Endothelial cell of umbilical vein (primary cell): Measurements from ENCODE around the gene ZNF813. TPM values are rescaled to one million over a fixed set of nuclear protein-coding genes. Genes with fewer than 3 reads are reported as not detected.

Experiments used
- BruUV-seq: library from RNA; stranded (reverse); fragments of 400-500 nt; replicated peaks from 2 replicates; lab custom pipeline; 2021; lab: Mats Ljungman, UMichigan
- CTCF ChIA-PET: fragments of 300-600, 350-600 bp; sonication (Branson Sonifier 250); formaldehyde crosslinking; loops from one replicate; lab custom pipeline; 2021; ENCODE audit warnings: antibody characterized with exemption, inconsistent platforms; lab: Charles Lee
- POLR2A ChIA-PET: fragments of 300-600, 350-600 bp; sonication (Branson Sonifier 250); formaldehyde crosslinking; loops from one replicate; lab custom pipeline; 2021; ENCODE audit warnings: antibody characterized with exemption, inconsistent platforms; lab: Charles Lee
- DNase-seq: peaks from one replicate; pipeline ENCODE4 v3.0.0-alpha.2; 2011; ENCODE audit warnings: low read depth, low spot score
- FAIRE-seq: peaks from 2 replicates; lab custom pipeline; 2011; peaks lifted over from hg19 to GRCh38; lab: Jason Lieb, UNC
- H2AFZ ChIP-seq: 2 replicates; pipeline ENCODE4 v1.6.0; 2012; ENCODE audit warnings: low read depth, low read length, control low read depth, inconsistent platforms
- H3K27ac ChIP-seq: 2 replicates; pipeline ENCODE4 v1.5.1; 2011; ENCODE audit warnings: low read depth, mild to moderate bottlenecking, control low read depth, low read length, moderate library complexity; ENCODE audit not compliant: insufficient read depth
- H3K27me3 ChIP-seq, 2 experiments: 2 replicates each; pipeline versions ENCODE4 v1.6.0 to v1.6.1; 2011; ENCODE audit warnings: low read length in 2 of 2, mixed read lengths in 1 of 2; ENCODE audit not compliant: control insufficient read depth in 2 of 2, insufficient read depth in 2 of 2
- H3K36me3 ChIP-seq, 2 experiments: 2 replicates in 1 of 2; 3 replicates in 1 of 2; pipeline ENCODE4 v1.5.1; 2011; ENCODE audit warnings: low read length in 2 of 2, mild to moderate bottlenecking in 1 of 2, moderate library complexity in 1 of 2; ENCODE audit not compliant: control insufficient read depth in 2 of 2, insufficient read depth in 2 of 2; ENCODE audit errors: extremely low read depth in 1 of 2
- H3K4me1 ChIP-seq: 3 replicates; pipeline ENCODE4 v1.5.1; 2011; ENCODE audit warnings: mild to moderate bottlenecking, low read length; ENCODE audit not compliant: control insufficient read depth, insufficient read depth; ENCODE audit errors: extremely low read depth
- H3K4me2 ChIP-seq: 2 replicates; pipeline ENCODE4 v1.6.1; 2011; ENCODE audit warnings: low read length, control low read depth, mixed read lengths; ENCODE audit not compliant: insufficient read depth
- H3K4me3 ChIP-seq, 3 experiments: fragments of 200-600 bp in 1 of 3; sonication (generic), shearing (Covaris generic) in 1 of 3; replicated peaks in 1 of 3; 2 replicates each; pipeline ENCODE4 v1.5.1; 2011 to 2016; ENCODE audit warnings: control low read depth in 3 of 3, low read length in 3 of 3, mild to moderate bottlenecking in 2 of 3, inconsistent platforms in 1 of 3, low read depth in 1 of 3, moderate library complexity in 1 of 3; ENCODE audit not compliant: insufficient read depth in 1 of 3
- H3K79me2 ChIP-seq: 2 replicates; pipeline ENCODE4 v1.6.0; 2012; ENCODE audit warnings: low read length, inconsistent platforms; ENCODE audit not compliant: control insufficient read depth, insufficient read depth
- H3K9ac ChIP-seq: replicated peaks from 2 replicates; pipeline ENCODE3; 2011; ENCODE audit warnings: low read length, control low read depth; ENCODE audit not compliant: insufficient read depth; ENCODE audit errors: extremely low read depth
- H3K9me1 ChIP-seq: replicated peaks from 3 replicates; pipeline ENCODE4 v1.6.0; 2011; ENCODE audit warnings: mild to moderate bottlenecking, low read length; ENCODE audit not compliant: control insufficient read depth, insufficient read depth; ENCODE audit errors: extremely low read depth
- H3K9me3 ChIP-seq: replicated peaks from 2 replicates; pipeline ENCODE4 v1.5.1; 2012; ENCODE audit warnings: low read length, inconsistent platforms; ENCODE audit not compliant: control insufficient read depth, insufficient read depth
- H4K20me1 ChIP-seq: replicated peaks from 2 replicates; pipeline ENCODE3; 2011; ENCODE audit warnings: mild to moderate bottlenecking, low read length; ENCODE audit not compliant: control insufficient read depth, insufficient read depth; ENCODE audit errors: extremely low read depth
- CTCF ChIP-seq, 2 donors: IDR thresholded peaks; 1 replicate in 1 of 2; 2 replicates in 1 of 2; pipeline ENCODE4 v1.5.1; 2011; ENCODE audit warnings: low read length in 2 of 2, mild to moderate bottlenecking in 2 of 2, moderate library complexity in 2 of 2, control low read depth in 1 of 2, inconsistent platforms in 1 of 2, low read depth in 1 of 2; ENCODE audit not compliant: insufficient read depth in 1 of 2; ENCODE audit errors: extremely low read depth in 1 of 2
- EZH2 ChIP-seq: IDR thresholded peaks from 2 replicates; pipeline ENCODE4 v1.6.1; 2012; ENCODE audit warnings: borderline replicate concordance, low read depth, mild to moderate bottlenecking, moderate library complexity, low read length, inconsistent platforms; ENCODE audit not compliant: severe bottlenecking
- GATA2 ChIP-seq: IDR thresholded peaks from 2 replicates; pipeline ENCODE4 v1.7.0; 2011; ENCODE audit warnings: low read depth, mild to moderate bottlenecking, moderate library complexity, mixed read lengths, low read length; ENCODE audit not compliant: insufficient read length, insufficient read depth
- JUN ChIP-seq: IDR thresholded peaks from 2 replicates; pipeline ENCODE4 v1.6.1; 2011; ENCODE audit warnings: borderline replicate concordance, low read depth; ENCODE audit not compliant: insufficient read length, insufficient read depth
- MAX ChIP-seq: IDR thresholded peaks from 2 replicates; pipeline ENCODE4 v1.6.1; 2011; ENCODE audit not compliant: insufficient read depth, insufficient read length
- MYC ChIP-seq: IDR thresholded peaks from one replicate; pipeline ENCODE4 v1.6.1; 2011; ENCODE audit warnings: mild to moderate bottlenecking, low read depth, low read length
- POLR2A ChIP-seq: IDR thresholded peaks from 2 replicates; pipeline ENCODE4 v1.6.1; 2012; ENCODE audit warnings: low read depth, mild to moderate bottlenecking, control low read depth, low read length
- dilution Hi-C: fragments of 300-500 bp; cut with MboI; formaldehyde crosslinking; loops from one replicate; pipeline ENCODE4 v1.15.0; 2019; ENCODE audit warnings: low sequenced_read_pairs; ENCODE audit not compliant: extremely low pct_ligation_motif_present
- intact Hi-C: fragments of 100-400 bp; cut with micrococcal nuclease; formaldehyde crosslinking; loops from one replicate; pipeline ENCODE4 v1.10.0; 2022
- polyA plus RNA-seq, 4 experiments: library from polyadenylated mRNA; depleted of rRNA in 3 of 4; stranded (reverse) in 3 of 4; unstranded in 1 of 4; fragments of >200 nt; gene quantifications; 2 replicates each; pipeline versions ENCODE4 v1.2.1 to v1.2.3, GENCODE V29; 2011 to 2012; ENCODE audit warnings: missing spikeins in 1 of 4
- total RNA-seq: library from RNA; stranded (reverse); gene quantifications from 2 replicates; pipeline ENCODE4 v1.2.3, GENCODE V29; 2021

ZNF813 gene
- total and polyA plus RNA-seq, 2 donors (not counting 3 experiments of a cell fraction or from before 2014, with no cell fraction given): 0.47 to 2.3 TPM

GRCh38 chr19:53540091-53540490 is 72.6 kb downstream of the ZNF813 start:
- H3K36me3 ChIP-seq: no peaks in the 10 kb centered on the region
- H3K27me3 ChIP-seq: no peaks in the 10 kb centered on the region
- POLR2A ChIA-PET: no interaction called here
- intact Hi-C loops (no loop called here), dilution Hi-C loops (no loop called here)
- H3K4me3 ChIP-seq: no peak overlapping the region
- H3K27ac ChIP-seq: no peak overlapping the region
- no peaks in the 10 kb centered on the region for H3K79me2 ChIP-seq
- DNase-seq (no peak), FAIRE-seq (no peak)
- no peak for TF ChIP-seq GATA2
- TF ChIP-seq CTCF (IDR thresholded peaks at IDR 0.05; ENCODE audit: extremely low read depth in 1 of 2, insufficient read depth in 1 of 2, low read depth in 1 of 2, low read length in 2 of 2): no peak
- TF ChIP-seq POLR2A: no peak
- no peak for TF ChIP-seq EZH2
- no peak for TF ChIP-seq JUN
- no peak for TF ChIP-seq MAX
- TF ChIP-seq MYC: no peak
- H3K9me1 ChIP-seq: no peaks in the 10 kb centered on the region
- no peak overlapping the region for H2AFZ ChIP-seq
- H3K9ac ChIP-seq: no peak overlapping the region
- H3K4me2 ChIP-seq: no peak overlapping the region
- H3K4me1 ChIP-seq: no peaks in the 10 kb centered on the region
- H4K20me1 ChIP-seq: no peaks in the 10 kb centered on the region
- CTCF ChIA-PET: no interaction called here
- BruUV-seq: no TSS peak
- no peaks in the 10 kb centered on the region for H3K9me3 ChIP-seq
